Neural progenitor cell (in vitro differentiated cells): ENCODE results near the gene ADGRG1. TPM values are rescaled to one million over a fixed set of nuclear protein-coding genes. Genes with fewer than 3 reads are reported as not detected.
A peak's percentile ranks its signal among the peaks of the same experiment; 100 is the strongest.

ENCODE experiments used
- DNase-seq: peaks from one replicate; pipeline ENCODE4 v3.0.0-alpha.2; 2016; ENCODE audit warnings: low spot score
- H2AFZ ChIP-seq: fragments of 200-600 bp; sonication (generic); replicated peaks from 2 replicates; pipeline ENCODE4 v1.6.1; 2016; ENCODE audit warnings: antibody characterized with exemption
- H3F3A ChIP-seq: fragments of 200-600 bp; sonication (generic); 2 replicates; pipeline ENCODE4 v1.6.1; 2016; ENCODE audit warnings: antibody characterized with exemption, low read depth
- H3K27ac ChIP-seq: fragments of 200-600 bp; sonication (generic); 2 replicates; pipeline ENCODE4 v1.5.1; 2016; ENCODE audit warnings: mild to moderate bottlenecking
- H3K27me3 ChIP-seq: fragments of 200-600 bp; sonication (generic); 2 replicates; pipeline ENCODE4 v1.6.1; 2016; ENCODE audit warnings: mild to moderate bottlenecking, moderate library complexity
- H3K36me3 ChIP-seq: fragments of 200-600 bp; sonication (generic); 2 replicates; pipeline ENCODE4 v1.5.1; 2016
- H3K4me1 ChIP-seq: fragments of 200-600 bp; sonication (generic); 2 replicates; pipeline ENCODE4 v1.6.1; 2016; ENCODE audit warnings: mixed run types
- H3K4me2 ChIP-seq: fragments of 200-600 bp; sonication (generic); 2 replicates; pipeline ENCODE4 v1.6.1; 2016
- H3K4me3 ChIP-seq: fragments of 200-600 bp; sonication (generic); 2 replicates; pipeline ENCODE4 v1.5.1; 2016
- H3K79me2 ChIP-seq: fragments of 200-600 bp; sonication (generic); 2 replicates; pipeline ENCODE4 v1.6.1; 2016; ENCODE audit warnings: low read depth
- H3K9ac ChIP-seq: fragments of 200-600 bp; sonication (generic); 2 replicates; pipeline ENCODE4 v1.6.1; 2016
- H3K9me3 ChIP-seq: fragments of 200-600 bp; sonication (generic); 2 replicates; pipeline ENCODE4 v1.5.1; 2016; ENCODE audit warnings: low read depth
- H4K20me1 ChIP-seq: fragments of 200-600 bp; sonication (generic); 2 replicates; pipeline ENCODE4 v1.6.1; 2016; ENCODE audit warnings: low read depth
- H3K27ac Mint-ChIP-seq: 3 replicates; pipeline ENCODE4 v1.8.0; 2021; ENCODE audit warnings: mixed read lengths
- H3K27me3 Mint-ChIP-seq: 2 replicates; pipeline ENCODE4 v1.8.0; 2022; ENCODE audit warnings: low read depth, mild to moderate bottlenecking, inconsistent platforms, moderate library complexity, mixed read lengths; ENCODE audit not compliant: insufficient read depth
- H3K36me3 Mint-ChIP-seq: 3 replicates; pipeline ENCODE4 v1.8.0; 2021; ENCODE audit warnings: mixed read lengths
- H3K4me1 Mint-ChIP-seq: 3 replicates; pipeline ENCODE4 v1.8.0; 2021; ENCODE audit warnings: mixed read lengths
- H3K4me3 Mint-ChIP-seq: 3 replicates; pipeline ENCODE4 v1.8.0; 2021; ENCODE audit warnings: mild to moderate bottlenecking, moderate library complexity, mixed read lengths
- H3K9me3 Mint-ChIP-seq: 3 replicates; pipeline ENCODE4 v1.8.0; 2020; ENCODE audit warnings: mixed read lengths
- EZH2 ChIP-seq: fragments of 200-600 bp; sonication (generic); IDR thresholded peaks from 2 replicates; pipeline ENCODE4 v1.6.1; 2017; ENCODE audit warnings: antibody characterized with exemption, mild to moderate bottlenecking, moderate library complexity
- EZH2phosphoT487 ChIP-seq: fragments of 200-600 bp; sonication (generic); IDR thresholded peaks from 2 replicates; pipeline ENCODE4 v1.6.1; 2017; ENCODE audit warnings: antibody characterized with exemption
- total RNA-seq: library from RNA; depleted of rRNA; stranded (reverse); fragments of >200 nt; gene quantifications from 2 replicates; pipeline ENCODE4 v1.2.3, GENCODE V29; 2015; ENCODE audit warnings: low replicate concordance
- TF ChIP-seq, protein P1 (sequence below): fragments of 200-600 bp; sonication (generic); IDR thresholded peaks from 2 replicates; pipeline ENCODE4 v1.5.1; 2017; ENCODE audit warnings: antibody characterized with exemption, mild to moderate bottlenecking

Gene ADGRG1
- total RNA-seq, 1 donor from 2014 or later = 8.0 TPM

DNA sequence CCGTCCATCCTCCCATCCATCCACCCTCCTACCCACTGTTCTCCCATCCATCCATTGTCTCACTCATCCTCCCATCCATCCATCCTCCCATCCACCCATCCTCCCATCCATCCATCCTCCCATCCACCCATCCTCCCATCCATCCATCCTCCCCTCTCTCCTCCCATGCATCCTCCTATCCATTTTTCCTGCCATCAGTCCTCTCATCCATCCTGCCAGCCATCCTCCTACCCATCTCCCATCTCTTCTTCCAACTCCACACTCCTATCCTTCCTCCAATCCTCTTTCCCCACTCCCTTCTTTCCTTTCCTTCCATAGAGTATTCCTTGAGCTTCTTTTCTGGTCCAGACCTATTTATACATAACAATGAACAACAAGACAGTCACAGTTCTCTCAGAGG lies 78.3 kb downstream of the ADGRG1 start:
- Histone ChIP-seq H4K20me1 (no peaks in the 10 kb centered on the region), H3K9ac (no peak overlapping the region), H2AFZ (no peak overlapping the region), H3K4me1 (peaks cover 2% of the 10 kb centered on the region), H3K79me2 (no peaks in the 10 kb centered on the region), H3F3A (no peaks in the 10 kb centered on the region), H3K9me3 (no peaks in the 10 kb centered on the region), H3K36me3 (no peaks in the 10 kb centered on the region), H3K4me3 (no peak overlapping the region), H3K27ac (no peak overlapping the region), H3K4me2 (no peak overlapping the region), H3K27me3 (no peaks in the 10 kb centered on the region)
- Mint-ChIP-seq H3K4me1 (peaks cover 5% of the 10 kb centered on the region), H3K27ac (no peak overlapping the region), H3K4me3 (peak overlapping the region; percentile 4), H3K36me3 (no peaks in the 10 kb centered on the region), H3K27me3 (no peaks in the 10 kb centered on the region), H3K9me3 (no peaks in the 10 kb centered on the region)
- TF ChIP-seq, protein P1, sequence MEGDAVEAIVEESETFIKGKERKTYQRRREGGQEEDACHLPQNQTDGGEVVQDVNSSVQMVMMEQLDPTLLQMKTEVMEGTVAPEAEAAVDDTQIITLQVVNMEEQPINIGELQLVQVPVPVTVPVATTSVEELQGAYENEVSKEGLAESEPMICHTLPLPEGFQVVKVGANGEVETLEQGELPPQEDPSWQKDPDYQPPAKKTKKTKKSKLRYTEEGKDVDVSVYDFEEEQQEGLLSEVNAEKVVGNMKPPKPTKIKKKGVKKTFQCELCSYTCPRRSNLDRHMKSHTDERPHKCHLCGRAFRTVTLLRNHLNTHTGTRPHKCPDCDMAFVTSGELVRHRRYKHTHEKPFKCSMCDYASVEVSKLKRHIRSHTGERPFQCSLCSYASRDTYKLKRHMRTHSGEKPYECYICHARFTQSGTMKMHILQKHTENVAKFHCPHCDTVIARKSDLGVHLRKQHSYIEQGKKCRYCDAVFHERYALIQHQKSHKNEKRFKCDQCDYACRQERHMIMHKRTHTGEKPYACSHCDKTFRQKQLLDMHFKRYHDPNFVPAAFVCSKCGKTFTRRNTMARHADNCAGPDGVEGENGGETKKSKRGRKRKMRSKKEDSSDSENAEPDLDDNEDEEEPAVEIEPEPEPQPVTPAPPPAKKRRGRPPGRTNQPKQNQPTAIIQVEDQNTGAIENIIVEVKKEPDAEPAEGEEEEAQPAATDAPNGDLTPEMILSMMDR = no peak
- TF ChIP-seq EZH2 = no peak
- TF ChIP-seq EZH2phosphoT487 = no peak
- no peak for DNase-seq

DNA sequence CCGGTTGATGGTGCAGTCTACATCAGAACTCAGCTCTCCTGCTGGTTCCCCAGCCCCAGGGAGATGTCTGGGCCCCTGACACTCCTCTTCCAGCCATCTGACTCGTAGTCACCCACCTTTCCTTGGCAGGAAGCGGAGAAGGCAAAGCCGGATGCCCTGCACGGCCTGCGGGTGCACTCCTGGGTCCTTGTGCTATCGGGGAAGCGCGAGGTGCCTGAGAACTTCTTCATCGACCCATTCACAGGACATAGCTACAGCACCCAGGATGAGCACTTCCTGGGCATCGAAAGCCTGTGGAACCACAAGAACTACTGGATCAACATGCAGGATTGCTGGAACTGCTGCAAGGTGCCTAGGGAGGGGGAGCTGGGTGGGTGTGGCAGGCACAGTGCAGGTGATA lies 78.9 kb downstream of the ADGRG1 start:
- H3K4me3 ChIP-seq = no peak overlapping the region
- Mint-ChIP-seq H3K27ac (no peak overlapping the region), H3K27me3 (no peaks in the 10 kb centered on the region), H3K9me3 (no peaks in the 10 kb centered on the region), H3K4me1 (no peaks in the 10 kb centered on the region), H3K36me3 (no peaks in the 10 kb centered on the region), H3K4me3 (no peak overlapping the region)
- H3F3A ChIP-seq = no peaks in the 10 kb centered on the region
- no peaks in the 10 kb centered on the region for H3K4me1 ChIP-seq
- H3K27ac ChIP-seq = no peak overlapping the region
- no peak overlapping the region for H3K9ac ChIP-seq
- H2AFZ ChIP-seq = no peak overlapping the region
- no peaks in the 10 kb centered on the region for H3K27me3 ChIP-seq
- H3K79me2 ChIP-seq = no peaks in the 10 kb centered on the region
- no peak overlapping the region for H3K4me2 ChIP-seq
- H3K36me3 ChIP-seq = no peaks in the 10 kb centered on the region
- TF ChIP-seq, protein P1 = no peak
- no peak for TF ChIP-seq EZH2
- TF ChIP-seq EZH2phosphoT487 = no peak
- no peaks in the 10 kb centered on the region for H4K20me1 ChIP-seq
- no peak for DNase-seq
- no peaks in the 10 kb centered on the region for H3K9me3 ChIP-seq

DNA sequence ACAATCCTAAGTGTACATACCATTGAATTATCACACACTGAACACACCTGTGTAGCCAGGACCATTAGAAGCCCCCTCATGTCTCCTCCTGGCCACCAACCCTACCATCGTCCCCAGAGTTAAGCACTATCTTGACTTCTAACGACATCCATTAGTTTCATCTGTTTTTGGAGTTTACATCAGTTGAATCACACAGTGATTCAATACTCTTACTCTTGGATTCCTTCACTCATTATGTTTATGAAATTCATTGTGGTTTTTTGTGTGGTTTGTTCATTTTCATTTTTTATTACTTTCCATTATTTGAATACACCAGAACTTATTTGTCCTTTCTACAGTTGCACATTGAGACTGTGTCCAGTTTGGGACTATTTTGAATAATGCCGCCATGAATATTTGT lies 79.7 kb downstream of the ADGRG1 start:
- DNase-seq = no peak
- Mint-ChIP-seq H3K27ac (no peak overlapping the region), H3K9me3 (no peaks in the 10 kb centered on the region), H3K4me3 (no peak overlapping the region), H3K36me3 (no peaks in the 10 kb centered on the region), H3K4me1 (no peaks in the 10 kb centered on the region), H3K27me3 (no peaks in the 10 kb centered on the region)
- H3K36me3 ChIP-seq = no peaks in the 10 kb centered on the region
- no peaks in the 10 kb centered on the region for H3K9me3 ChIP-seq
- no peak overlapping the region for H2AFZ ChIP-seq
- no peak overlapping the region for H3K4me2 ChIP-seq
- no peaks in the 10 kb centered on the region for H3K27me3 ChIP-seq
- H3K79me2 ChIP-seq = no peaks in the 10 kb centered on the region
- no peaks in the 10 kb centered on the region for H3F3A ChIP-seq
- no peaks in the 10 kb centered on the region for H4K20me1 ChIP-seq
- no peak overlapping the region for H3K27ac ChIP-seq
- no peaks in the 10 kb centered on the region for H3K4me1 ChIP-seq
- H3K9ac ChIP-seq = no peak overlapping the region
- no peak overlapping the region for H3K4me3 ChIP-seq
- TF ChIP-seq EZH2 = no peak
- no peak for TF ChIP-seq EZH2phosphoT487
- TF ChIP-seq, protein P1 = no peak

DNA sequence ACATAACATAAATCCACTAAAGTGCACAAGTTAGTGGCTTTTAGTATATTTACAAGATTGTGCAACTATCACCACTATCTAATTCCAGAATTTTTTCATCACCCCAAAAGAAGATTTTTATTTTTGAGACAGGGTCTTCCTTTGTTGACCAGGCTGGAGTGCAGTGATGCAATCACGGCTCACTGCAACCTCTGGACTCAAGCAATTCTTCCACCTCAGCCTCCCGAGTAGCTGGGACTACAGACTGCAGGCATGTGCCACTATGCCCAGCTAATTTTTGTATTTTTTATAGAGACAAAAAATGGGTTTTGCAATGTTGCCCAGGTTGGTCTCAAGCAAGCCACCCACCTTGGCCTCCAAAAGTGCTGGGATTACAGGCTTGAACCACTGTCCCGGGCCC lies 81.2 kb downstream of the ADGRG1 start:
- no peaks in the 10 kb centered on the region for H3K36me3 Mint-ChIP-seq
- H3K4me3 Mint-ChIP-seq = no peak overlapping the region
- no peak overlapping the region for H3K4me3 ChIP-seq
- no peaks in the 10 kb centered on the region for H3K9me3 Mint-ChIP-seq
- no peak for DNase-seq
- H3K27me3 Mint-ChIP-seq = peaks cover 2% of the 10 kb centered on the region
- no peak overlapping the region for H2AFZ ChIP-seq
- no peak overlapping the region for H3K9ac ChIP-seq
- no peaks in the 10 kb centered on the region for H3K4me1 Mint-ChIP-seq
- no peaks in the 10 kb centered on the region for H3K27me3 ChIP-seq
- TF ChIP-seq EZH2phosphoT487 (no peak), EZH2 (no peak)
- TF ChIP-seq, protein P1 = no peak
- no peaks in the 10 kb centered on the region for H3K36me3 ChIP-seq
- H4K20me1 ChIP-seq = no peaks in the 10 kb centered on the region
- no peaks in the 10 kb centered on the region for H3K4me1 ChIP-seq
- H3K27ac Mint-ChIP-seq = no peak overlapping the region
- no peak overlapping the region for H3K4me2 ChIP-seq
- no peaks in the 10 kb centered on the region for H3F3A ChIP-seq
- no peak overlapping the region for H3K27ac ChIP-seq
- no peaks in the 10 kb centered on the region for H3K9me3 ChIP-seq
- no peaks in the 10 kb centered on the region for H3K79me2 ChIP-seq
